CD4-positive, alpha-beta T cell treated with Interleukin-1 beta for 1 hour (primary cell): Measurements from ENCODE around the gene CLMN.

ENCODE experiments used
- DNase-seq, 2 donors: peaks; one replicate each; pipeline ENCODE4 v3.0.0-alpha.2; 2020 to 2022

CLMN gene

DNA sequence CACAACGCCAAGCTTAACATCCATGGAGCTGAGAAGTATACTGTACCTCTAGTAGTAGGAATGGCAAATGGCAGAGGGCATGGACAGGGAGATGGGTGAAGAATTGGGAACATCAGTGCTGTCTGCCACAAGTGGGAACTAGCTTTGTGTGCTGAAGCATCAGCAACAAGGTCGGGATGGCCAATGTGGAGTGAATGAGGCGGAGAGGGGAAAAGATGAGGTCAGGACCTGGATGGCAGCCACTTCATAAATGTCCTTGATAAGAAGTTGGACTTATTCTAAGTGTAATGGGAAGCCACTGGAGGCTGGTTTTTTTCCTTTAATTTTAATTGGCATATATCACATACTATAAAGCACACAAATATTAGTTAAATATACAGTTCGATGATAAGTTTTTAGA lies 21.9 kb upstream of the CLMN start:
- no peak for DNase-seq

DNA sequence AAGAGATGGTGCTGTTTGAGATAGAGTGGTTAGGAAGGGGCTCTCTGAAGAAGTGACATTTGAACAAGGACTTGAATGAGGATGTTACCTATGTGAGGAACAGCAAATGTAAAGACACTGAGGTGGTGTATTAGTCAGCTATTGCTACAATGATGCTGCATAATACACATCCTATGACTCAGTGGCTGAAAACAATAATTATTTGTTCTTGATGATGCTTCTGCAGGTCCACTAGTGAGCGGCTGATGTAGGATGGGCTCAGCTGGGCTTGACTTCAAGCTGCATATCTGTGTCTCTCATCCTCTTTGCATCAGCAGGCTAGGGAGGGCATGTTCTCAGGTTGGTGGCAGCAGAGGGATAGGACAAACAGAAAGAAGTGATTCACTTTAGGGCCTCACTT lies 21.4 kb upstream of the CLMN start:
- no peak for DNase-seq

DNA sequence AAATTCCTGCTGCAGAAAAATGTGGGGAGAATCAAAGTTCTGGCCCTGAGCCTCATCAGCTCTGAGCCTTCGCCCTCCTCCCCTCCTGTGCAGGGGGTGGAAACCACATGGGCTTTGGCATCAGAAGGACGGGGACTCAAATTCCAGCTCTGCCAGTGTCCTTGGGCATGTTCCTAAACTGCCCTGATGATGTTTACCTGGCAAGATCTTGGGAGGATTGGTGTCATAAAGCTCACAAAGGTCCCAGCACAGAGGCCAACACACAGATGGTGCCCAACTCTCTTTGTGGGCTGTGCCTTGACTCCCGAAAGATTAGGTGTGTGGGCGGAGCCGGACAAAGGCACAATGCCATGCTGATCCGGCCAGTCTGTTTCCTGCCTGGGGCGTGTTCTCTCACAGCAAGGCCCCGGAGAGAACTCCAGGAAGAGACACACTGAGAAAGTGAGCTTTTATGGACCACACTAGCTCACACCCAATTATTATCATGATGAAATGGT lies 20.5 kb upstream of the CLMN start:
- DNase-seq: no peak

DNA sequence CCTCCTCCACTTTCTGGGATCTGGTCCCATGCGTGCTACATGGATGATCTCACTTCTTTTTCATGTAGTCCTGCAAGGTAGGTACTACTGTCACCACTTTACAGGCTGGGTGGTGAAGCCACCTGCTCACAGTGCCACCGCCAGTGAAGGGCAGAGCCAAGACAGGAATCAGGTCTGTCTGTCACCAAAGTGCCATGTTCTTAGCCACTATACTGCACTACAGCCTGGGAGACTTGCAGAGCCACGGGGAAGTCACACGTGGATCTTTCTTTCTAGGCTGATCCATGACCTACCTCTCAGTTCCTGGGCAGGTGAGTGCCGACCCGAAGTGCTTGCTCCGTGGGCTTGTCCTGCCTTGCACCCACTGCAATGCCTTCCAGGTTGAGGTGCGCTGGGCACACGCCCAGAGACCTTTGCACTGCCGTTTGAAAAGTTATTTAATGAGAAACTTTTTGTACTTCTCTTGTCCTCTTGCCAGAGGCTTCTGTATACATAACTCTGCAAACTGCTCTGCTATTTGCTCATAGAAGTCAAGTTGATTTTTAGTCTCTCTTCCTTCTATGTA lies 19.7 kb upstream of the CLMN start:
- DNase-seq: no peak

DNA sequence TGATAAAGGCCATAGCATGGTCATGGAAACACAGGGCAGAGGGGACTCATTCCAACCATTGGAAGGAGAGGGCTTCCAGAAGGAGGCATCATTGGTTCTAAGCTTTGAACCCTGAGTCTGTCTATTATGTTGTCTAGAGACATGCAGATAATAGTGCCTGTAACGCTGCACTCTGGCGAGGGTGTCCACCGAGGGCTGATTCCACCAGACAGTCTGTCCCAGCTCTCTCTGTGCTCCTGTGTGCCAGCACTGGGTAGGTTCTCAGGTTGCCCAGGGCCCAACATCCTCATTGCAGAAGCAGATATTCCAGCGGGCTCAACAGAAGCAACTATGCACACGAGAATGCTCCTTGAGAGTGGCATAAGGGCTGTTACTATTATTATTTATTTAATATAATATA lies 18.7 kb upstream of the CLMN start:
- DNase-seq: no peak

DNA sequence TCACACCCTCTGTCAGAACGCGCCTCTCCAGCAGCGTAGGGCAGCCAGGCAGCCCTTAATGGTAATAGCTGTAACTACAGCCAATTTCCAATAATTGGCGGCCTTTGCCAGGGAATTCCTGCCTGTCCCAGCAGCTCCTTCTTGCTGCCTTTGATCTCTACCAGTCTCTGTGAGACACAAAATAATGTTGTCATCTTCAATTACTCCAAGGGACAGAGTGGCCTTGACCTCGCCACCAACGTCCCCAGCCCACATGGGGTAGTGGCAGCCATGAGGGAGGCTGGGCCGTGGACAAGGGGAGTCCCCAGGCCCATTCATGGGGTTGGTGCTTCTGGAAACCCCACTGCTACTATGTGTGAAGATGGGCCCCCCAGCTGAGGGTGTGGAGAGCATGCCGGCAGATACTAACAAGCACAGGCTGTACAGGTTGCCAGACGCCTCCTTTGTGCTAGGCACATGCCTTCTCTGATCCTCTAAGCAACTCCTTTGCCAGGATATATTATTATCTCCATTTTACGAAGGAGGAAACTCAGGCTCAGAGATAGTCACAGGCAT lies 17.4 kb upstream of the CLMN start:
- DNase-seq: no peak

DNA sequence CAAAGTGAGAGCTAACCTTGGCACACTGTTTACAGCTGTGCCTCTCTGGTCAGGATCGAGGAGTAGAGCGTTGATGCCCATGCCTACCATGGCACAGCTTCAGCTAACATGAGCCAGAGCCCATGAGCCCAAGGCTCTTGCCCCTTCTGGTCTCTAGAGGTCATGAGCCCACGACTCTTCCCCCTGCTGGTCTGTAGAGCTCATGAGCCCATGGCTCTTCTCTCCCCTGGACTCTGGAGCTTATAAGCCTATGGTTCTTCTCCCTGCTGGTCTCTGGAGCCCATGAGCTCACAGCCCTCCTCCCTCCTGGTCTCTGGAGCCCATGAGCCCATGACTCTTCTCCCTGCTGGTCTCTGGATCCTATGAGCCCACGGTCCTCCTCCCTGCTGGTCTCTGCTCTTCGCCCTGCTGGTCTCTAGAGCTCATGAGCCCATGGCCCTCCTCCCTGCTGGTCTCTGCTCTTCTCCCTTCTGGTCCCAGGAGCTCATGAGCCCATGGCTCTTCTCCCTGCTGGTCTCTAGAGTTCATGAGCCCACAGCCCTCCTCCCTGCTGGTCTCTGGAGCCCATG lies 16.6 kb upstream of the CLMN start:
- no peak for DNase-seq

DNA sequence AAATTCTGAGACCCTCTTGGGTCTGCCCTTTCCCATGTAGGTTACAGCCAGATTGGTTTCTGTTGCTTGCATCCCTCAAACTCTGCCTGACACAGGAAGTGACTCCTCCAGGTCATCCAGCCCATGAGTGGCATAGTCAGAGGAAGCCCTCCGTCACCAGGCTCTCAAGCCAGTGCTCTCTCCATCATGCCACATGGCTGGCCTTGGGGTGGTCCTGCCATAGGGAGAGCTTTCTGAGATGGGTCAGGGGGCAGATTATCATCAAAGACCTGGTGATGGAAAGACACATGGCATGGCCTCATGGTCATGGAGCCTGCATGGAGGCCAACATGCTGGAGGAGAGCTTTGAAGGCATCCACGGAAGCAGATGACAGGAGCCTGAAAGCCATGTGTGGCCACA lies 15.4 kb upstream of the CLMN start:
- DNase-seq: no peak

DNA sequence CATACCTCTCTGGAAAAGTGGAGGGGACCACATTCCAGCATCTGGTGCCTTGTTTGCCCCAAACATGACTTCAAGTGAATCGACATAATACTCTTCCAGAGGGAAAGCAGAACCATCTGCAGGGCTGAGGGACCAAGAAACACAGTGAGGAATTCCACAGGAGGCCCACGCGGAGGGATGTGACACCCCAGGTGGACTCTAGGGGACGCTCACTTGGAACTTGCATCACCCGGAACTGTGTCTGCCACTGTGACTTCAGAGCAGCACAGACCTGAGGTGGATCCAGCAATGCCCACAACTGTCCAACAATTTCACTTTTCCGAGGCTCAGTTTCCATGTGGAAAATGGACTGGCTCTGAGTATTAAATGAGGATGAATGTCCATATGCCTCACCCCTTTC lies 14.3 kb upstream of the CLMN start:
- no peak for DNase-seq

DNA sequence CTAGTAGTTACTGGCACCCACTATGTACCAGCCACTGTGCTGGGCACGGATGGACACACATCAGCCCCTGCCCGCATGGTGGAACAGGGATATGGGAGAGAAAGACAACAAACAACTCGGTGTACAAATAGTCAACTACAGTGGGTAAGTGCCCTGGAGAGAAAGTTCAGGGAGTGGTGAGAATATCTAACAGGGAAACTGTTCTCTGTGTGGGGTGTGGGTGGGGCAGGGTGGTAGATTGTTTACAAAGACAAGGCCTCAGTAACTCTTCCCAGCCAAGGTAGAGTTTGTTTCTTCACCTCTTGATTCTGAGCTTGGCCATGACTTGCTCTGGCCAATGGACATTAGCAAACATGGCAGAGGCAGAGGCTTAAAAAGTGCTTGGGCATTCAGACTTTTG lies 12.9 kb upstream of the CLMN start:
- no peak for DNase-seq

DNA sequence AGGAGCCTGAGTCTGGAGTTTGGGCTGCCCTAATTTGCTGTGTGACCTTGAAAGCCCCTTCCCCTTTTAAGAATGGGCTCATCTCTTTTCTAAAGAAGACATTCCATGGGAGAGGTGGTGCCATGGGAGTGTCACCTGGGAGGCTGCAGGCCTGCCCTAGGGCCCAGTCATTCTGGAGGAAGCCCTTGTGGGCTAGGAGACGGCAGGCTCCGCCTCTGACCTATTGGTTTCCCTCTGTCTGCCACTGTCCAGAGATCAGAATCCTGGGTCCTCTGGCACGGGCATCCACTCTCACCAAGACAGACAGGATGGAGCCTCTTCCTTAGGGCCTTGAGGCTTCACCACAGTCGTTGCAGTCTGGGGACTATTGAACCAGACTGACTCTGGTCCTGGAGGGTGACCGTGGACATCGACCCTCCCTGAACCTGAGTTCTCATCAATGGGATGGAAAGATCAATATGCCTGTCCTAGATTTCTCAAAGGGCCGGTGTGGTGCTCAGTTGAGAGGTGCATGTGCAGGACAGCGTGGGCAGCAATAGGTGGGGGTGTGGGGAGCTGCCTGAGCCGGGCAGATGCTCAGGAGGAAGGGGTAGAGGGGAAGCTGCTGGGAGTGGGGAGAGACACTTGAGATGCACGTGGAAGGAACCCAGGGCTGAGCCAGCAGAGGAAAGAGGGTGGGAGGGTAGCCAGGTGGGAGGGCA lies 12.2 kb upstream of the CLMN start:
- DNase-seq: no peak

DNA sequence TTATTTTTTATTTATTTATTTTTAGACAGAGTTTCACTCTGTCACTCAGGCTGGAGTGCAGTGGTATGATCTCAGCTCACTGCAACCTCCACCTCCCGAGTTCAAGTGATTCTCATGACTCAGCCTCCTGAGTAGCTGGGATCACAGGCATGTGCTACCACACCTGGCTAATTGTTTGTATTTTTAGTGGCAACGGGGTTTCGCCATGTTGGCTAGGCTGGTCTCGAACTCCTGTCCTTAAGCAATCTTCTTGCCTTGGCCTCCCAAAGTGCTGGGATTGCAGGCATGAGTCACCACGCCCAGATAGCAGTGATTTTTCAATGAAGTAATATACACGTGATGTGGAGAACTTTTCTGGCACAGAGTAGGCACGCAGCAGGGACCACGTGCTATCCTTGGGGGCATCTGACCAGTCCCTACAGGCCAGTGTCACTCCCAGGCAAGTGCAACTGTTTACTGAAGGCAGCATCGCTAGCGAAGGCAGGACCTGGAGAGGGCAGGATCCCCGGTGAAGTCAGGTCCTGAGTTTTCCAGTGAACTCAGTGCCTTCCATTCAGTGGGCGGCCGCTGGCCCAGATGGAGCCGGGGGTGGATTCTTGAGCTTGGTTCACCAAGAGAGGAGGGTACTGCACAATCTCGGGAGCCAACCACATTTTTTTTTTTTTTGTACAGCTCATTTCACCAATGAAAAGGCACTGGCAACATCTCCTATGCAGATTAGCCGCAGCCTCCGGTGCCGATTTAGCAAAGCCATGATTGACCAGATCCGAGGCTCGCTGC lies 11.1 kb upstream of the CLMN start:
- no peak for DNase-seq

DNA sequence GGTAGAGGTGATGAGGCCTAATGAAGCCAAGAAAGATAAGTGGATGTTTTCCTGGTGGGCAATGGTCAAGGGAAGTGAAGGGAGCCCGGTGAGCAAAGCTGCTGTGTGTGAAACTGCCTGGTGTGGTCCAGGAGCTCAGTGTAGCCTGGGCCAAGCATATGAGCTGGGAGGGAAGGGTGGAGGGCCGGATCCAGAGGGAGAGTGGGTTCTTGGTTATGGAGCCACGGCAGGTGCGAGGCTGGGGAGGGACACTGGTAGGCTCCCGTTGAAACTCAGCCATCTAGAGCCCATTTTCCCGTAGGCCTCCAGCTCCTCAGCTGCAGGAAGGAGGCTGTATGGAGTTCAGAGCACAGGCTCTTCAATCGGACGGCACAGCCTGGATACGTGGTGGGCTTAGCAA lies 10.2 kb upstream of the CLMN start:
- no peak for DNase-seq

DNA sequence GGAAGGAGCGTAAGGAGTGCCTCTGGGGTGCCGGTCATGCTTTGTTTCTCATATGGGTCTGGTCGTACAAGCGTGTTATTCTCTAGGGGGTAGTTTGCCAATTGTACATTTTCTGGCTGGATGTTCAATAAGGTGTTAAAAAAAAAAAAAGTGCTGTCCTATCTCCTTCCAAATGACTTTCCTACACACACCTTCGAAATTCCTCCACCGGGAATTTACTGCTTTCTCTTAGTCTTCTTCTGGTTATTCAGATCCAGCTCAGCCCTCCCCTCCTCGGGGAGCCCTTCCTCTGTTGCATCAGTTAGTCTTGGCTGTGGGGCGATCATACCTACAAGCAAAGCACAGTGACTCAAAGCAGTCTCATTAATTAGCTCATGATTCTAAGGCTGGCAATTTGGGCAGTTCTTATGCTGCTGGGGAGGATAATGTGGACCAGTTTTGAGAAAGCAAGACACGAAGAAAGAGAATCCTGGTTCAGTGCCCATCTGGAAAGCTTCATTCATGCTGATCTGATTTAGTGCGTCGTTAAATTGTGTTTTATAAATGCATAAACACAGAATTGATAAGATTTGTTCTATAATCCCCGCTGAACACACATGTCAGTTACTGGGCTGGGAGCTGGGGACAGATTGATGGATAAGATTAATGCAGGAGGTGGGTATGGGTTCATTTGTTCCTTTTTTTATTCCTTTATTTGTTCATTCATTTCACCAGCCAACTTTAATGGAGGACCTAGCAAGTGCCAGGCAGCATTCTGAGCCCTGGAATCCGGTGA lies 9.2 kb upstream of the CLMN start:
- no peak for DNase-seq

DNA sequence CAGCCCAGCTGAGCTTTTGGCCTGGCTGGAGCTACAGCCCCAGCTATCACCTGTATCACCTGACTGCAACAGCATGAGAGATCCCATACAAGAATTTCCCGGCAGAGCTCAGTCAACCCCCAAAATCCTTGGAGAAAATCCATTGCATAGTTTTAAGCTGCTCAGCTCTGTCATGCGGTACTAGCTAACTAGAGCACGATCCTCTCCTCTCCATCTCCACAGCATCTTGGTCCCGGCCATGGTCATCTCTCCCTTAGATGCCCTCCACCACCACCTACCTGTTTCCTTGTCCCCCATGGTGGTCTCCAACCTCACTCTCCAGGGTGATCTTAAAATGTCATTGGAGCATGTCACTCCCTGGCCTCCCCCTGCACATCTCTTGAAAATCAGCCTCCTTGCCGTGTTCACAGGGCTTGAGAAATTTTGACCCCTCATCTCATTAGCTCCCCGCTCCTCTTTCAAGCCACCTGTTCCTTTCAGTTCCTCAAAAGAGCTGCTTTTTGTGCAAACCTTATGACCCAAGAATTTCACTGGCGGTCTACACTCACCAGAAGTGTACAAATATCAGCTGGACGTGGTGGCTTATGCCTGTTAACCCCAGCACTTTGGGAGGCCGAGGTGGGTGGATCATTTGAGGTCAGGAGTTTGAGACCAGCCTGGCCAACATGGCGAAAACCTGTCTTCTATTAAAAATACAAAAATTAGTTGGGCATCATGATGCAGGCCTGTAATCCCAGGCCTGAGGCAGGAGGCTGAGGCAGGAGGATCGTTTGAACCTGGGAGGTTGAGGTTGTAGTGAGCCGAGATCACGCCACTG lies 8.1 kb upstream of the CLMN start:
- DNase-seq: peak in 1 of 2 donors; percentile 51

DNA sequence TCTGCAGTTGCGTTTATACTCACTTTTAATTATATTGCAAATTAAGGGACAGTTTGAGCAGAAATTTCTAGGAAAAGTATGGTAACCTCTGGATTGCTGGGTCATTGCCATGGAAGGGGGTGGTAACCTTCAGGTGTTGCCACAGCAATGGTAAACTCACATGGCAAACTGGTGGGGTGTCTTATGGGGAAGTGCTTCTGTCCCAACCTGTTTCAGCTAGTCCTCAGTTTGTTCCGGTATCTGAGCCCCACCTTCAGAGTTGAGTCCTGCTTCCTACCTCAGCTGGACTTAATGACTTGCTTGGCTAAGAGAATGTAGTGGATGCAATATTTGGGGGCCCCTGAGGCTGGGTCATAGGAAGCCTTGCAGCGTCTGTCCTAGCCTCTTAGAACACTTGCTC lies 7.3 kb upstream of the CLMN start:
- DNase-seq: peak in 1 of 2 donors; percentile 27

DNA sequence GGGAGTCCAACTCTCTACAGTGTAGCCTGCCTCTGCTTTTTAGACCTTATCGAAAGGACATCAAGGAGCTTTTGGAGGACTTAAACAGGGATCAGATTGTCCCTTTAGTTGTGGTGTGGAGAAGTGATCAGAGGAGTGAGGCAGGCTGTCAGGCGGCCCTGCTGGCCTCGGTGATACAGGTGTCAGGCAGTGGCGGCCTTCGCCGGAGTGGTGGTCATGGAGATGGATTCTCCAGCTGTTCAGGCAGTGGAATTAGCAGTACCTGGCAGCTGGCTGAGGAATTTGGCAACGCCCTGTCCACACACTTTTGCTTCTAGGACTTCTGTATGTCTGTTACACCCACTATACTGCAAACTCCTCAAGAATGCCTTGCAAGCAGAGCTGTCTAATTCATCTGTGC lies 4.2 kb upstream of the CLMN start:
- no peak for DNase-seq

DNA sequence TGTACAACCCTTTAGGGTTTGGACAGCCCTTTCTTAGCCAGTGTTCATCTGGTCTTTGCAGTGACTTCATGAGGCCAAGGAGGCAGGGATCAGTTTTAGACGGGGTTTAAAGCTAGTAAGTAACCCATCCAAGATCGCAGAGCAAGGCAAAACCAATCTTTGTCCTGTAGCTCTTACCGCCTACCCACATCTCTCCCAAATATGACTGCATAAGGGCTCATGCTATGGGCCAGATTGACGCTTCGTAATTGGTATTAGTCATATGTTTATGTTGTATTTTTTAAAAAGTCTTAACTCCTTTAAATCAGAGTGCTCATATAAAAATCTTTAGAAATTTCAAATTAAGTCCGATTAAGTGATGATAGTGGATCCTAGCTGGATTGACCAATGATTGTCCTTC lies 3.7 kb upstream of the CLMN start:
- DNase-seq: no peak

DNA sequence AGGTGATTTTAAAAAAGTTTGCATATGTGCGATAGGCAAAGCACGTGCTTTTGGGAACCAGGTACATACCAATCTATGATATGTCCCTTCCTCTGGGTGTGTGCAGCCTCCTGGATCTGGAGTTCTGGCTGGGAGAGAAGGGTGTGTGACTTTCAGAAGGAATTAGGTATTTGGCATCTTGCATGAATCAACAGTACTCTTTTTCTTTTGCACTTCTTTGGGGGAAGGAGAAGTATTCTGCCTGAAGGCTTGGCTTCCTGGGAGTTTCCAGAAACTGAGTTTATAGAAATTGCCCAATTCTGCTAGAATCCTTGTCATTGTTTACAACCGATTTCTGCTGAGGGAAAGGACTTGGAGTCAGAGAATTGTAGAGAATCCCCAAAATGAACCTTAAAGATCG lies 2.9 kb upstream of the CLMN start:
- no peak for DNase-seq

DNA sequence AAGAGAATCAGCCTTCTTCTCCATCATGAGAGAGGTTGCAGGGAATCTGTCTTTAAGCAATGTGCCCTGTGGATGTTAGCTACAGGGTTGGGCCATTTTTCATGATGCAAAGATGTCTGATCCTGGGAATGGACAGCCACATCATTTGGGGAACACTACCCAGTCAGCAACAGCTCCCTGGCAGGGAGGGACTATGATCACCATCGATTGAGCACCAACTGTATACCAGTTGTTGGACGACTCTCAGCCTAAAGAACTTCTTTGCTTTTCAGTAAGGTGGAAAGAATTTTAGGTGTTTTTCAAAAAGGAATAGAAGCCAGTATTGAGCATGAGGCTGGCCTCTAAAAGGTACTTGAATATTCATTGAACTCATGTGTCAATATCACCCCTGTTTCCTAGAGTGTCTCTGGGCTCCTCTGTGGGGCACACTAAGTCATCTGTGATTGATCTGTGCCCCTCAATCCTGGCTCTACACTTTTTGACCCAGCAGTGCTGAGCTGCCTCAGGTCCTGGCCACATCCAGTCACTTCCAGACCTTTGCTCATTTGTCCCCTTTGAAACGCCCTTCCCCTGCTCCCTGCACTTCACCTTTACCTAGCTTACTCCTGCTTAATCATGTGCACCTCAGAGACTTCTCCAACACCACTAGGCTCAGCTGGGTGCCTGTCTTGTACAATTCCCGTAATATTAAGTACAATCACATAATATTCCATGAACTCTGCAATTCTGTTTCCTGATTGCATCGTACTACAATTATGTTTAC lies 2.2 kb upstream of the CLMN start:
- no peak for DNase-seq

DNA sequence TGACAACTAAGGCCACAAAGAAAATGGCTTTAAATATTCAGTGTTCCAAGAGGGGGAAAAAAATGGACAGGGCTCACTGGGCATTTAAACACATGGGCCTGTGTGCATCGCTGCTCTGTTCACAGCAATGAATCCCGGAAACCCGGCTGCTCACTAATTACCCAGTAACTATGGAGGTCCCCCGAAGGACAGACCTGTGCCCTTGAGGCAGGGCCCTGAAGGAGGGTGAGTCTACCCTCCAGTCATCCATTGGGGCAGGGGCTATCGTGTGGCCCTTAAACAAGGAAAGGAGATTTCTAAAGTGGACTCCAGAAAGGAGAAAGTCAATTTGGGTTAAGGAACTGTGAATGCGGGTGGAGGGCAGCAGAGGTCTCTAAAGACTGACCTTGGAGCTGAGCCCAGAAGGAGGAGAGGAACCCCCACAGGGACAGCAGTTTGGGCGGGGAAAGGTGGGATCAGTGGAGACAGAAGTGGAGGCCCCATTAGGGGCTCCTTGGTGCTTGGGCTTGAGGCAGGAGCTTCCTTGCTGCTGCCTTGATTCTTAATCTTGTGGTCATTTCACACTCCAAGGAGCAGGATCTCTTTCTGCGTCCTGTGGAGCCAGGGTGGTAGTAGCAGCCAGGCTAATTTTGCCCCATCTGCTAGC lies 1.4 kb upstream of the CLMN start:
- no peak for DNase-seq
